Natural killer cell (primary cell): ENCODE measurements around the gene TSGA10IP. TPM values are rescaled to one million over a fixed set of nuclear protein-coding genes. Genes with fewer than 3 reads are reported as not detected.

Source experiments
- ATAC-seq, 3 donors: fragments of 150-1000 bp in 2 of 3; fragments of 200-7000 bp in 1 of 3; cut with Tn5 transposase; 1 replicate in 1 of 3; 2 replicates in 2 of 3; pipeline ENCODE4 v1.10.0; 2021; ENCODE audit warnings: mild to moderate bottlenecking in 2 of 3, moderate library complexity in 2 of 3
- DNase-seq, 2 donors: peaks; one replicate each; pipeline versions ENCODE4 v3.0.0 to v3.0.0-alpha.2; 2013 to 2021; ENCODE audit warnings: mixed read lengths in 1 of 2
- H3K27ac ChIP-seq: one replicate; pipeline ENCODE4 v1.5.1; 2013; ENCODE audit warnings: mild to moderate bottlenecking, low read length
- H3K27me3 ChIP-seq: one replicate; pipeline ENCODE4 v1.6.1; 2013; ENCODE audit warnings: low read length; ENCODE audit not compliant: control insufficient read depth, insufficient read depth
- H3K36me3 ChIP-seq: one replicate; pipeline ENCODE4 v1.6.1; 2013; ENCODE audit warnings: low read length; ENCODE audit not compliant: control insufficient read depth, insufficient read depth
- H3K4me1 ChIP-seq: one replicate; pipeline ENCODE4 v1.6.1; 2013; ENCODE audit warnings: low read length; ENCODE audit not compliant: control insufficient read depth, insufficient read depth
- H3K4me3 ChIP-seq: one replicate; pipeline ENCODE4 v1.5.1; 2013; ENCODE audit warnings: low read length
- H3K9me3 ChIP-seq: one replicate; pipeline ENCODE4 v1.6.1; 2013; ENCODE audit warnings: low read length; ENCODE audit not compliant: control insufficient read depth, insufficient read depth
- H3K27ac Mint-ChIP-seq, 2 donors: one replicate each; pipeline ENCODE4 v1.8.0; 2022; ENCODE audit warnings: mild to moderate bottlenecking in 2 of 2, mixed read lengths in 2 of 2, moderate library complexity in 1 of 2
- H3K27me3 Mint-ChIP-seq, 2 donors: one replicate each; pipeline ENCODE4 v1.8.0; 2022; ENCODE audit warnings: low read depth in 2 of 2, mixed read lengths in 2 of 2
- H3K36me3 Mint-ChIP-seq: one replicate; pipeline ENCODE4 v1.8.0; 2022; ENCODE audit warnings: mixed read lengths
- H3K4me1 Mint-ChIP-seq, 2 donors: one replicate each; pipeline ENCODE4 v1.8.0; 2022; ENCODE audit warnings: mixed read lengths in 2 of 2
- H3K4me3 Mint-ChIP-seq: one replicate; pipeline ENCODE4 v1.8.0; 2022; ENCODE audit warnings: mild to moderate bottlenecking, moderate library complexity, mixed read lengths
- H3K9me3 Mint-ChIP-seq, 2 donors: one replicate each; pipeline ENCODE4 v1.8.0; 2022; ENCODE audit warnings: mixed read lengths in 2 of 2
- WGBS: methylation state at CpG from one replicate; pipeline ENCODE4 v1.1.7; 2013; ENCODE audit warnings: missing lambda C conversion rate; ENCODE audit not compliant: insufficient coverage; 5-methylcytosine and 5-hydroxymethylcytosine counted together
- intact Hi-C: fragments of 100-400 bp; cut with micrococcal nuclease; formaldehyde crosslinking; loops from one replicate; pipeline ENCODE4 v1.14.2; 2022
- total RNA-seq, 4 donors: library from RNA; stranded (reverse); fragments of 120-200 nt in 1 of 4; gene quantifications; one replicate each; pipeline versions ENCODE4 v1.2.3 to v1.2.4, GENCODE V29; 2013 to 2022
- TF ChIP-seq, protein P1 (sequence below): fragments of 200-600 bp; IDR thresholded peaks from one replicate; pipeline ENCODE4 v1.8.0; 2022; ENCODE audit warnings: antibody characterized with exemption

TSGA10IP gene
- total RNA-seq, 3 donors from 2014 or later (not counting 1 experiment from before 2014, with no cell fraction given): not detected

DNA sequence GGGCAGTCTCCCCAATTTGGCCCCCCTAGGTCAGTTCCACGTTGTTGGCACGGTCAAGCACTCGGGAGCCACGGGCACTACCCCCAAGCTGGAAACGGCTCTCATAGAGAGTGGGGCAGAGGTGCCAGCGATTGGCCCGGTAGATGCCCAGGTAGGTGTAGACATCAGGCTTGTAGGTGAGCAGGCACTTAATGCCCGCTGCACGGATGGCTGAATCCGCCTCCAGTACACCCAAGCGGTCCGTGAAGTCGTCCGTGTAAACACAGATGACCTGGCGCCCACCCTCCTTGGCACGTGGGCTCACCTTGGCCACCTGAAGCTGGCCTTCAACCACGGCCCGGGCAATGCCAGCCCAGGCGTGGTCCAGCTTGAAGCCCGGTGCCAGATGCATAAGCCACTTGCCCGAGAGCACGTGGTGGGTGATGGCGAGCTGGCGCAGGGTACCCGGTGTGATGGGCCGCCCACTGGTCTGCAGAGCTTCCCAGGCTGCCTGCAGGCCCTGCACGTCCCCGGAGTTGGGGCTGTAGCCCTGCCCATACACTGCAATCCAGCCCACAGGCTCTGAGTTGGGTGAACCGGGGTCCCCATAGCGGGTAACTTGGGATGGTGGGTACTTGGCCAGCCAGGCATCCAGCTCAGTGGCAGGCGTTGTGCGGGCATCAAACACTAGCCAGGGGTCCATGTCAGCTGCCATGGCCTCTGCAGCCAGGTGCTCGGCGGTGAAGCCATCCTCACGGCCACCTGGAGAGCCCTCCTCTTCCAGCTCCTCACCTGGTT lies 27.7 kb upstream of the TSGA10IP start:
- WGBS: 90% methylated on average over 35 of the region's 35 CpGs

DNA sequence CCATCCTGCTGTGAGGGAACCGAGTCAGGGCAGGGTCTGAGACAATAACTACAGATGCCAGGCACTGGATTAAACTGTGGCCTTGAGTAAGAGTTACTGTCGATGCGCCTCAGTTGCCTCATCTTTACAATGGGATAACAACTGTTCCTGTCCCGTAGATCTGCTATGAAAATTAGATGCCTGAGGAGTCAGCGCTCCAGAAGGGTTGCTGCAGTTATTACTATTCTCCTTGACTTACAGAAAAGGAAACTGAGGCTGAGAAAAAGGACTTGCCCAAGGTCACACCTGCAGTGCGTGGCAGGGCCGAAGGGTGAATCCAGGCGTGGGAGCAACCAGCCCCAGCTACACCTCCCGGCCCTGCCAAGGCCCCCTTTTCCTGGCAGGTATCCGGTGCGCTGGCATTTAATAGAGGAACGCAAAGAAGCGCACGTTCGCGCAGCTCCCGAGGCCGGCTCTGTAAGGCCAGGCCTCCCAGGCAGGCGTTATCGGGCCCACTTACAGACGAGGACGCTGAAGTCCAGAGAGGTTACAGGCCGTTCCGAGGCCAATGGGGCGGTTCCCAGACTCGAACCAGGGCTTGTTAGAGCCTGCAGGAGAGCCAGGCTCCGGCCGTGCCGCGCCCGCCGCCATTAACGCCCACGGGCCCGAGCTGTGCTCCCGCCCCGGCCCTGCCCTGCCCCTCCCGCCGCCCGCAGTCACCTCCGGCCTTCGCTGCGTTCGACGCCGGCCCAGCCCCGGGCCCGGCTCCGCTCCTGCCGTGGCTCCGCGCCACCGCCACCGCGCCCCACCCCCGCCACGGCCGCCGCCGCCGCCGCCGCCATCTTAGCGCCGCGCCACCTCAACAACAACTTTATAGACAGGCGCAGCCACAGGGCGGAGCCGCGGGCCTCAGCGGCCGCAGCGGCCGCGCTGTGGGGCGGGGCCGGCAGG lies 26.8 kb upstream of the TSGA10IP start, which contains the start of gene C11orf68:
TSS of gene C11orf68 (minus strand) at position 852 of the 930 bp plus-strand sequence. CDS start at position 821, 31 bp downstream.
- Mint-ChIP-seq H3K27ac (peak within 1 kb of the TSS; percentile 77 to 90), H3K27me3 (no peaks in the 10 kb centered on the region), H3K9me3 (no peaks in the 10 kb centered on the region), H3K36me3 (no peaks in the 10 kb centered on the region), H3K4me1 (peaks cover 24 to 53% of the 10 kb centered on the region in 2 donors), H3K4me3 (peak within 1 kb of the TSS; percentile 90)
- Histone ChIP-seq H3K4me3 (peak within 1 kb of the TSS; percentile 96), H3K9me3 (no peaks in the 10 kb centered on the region), H3K4me1 (peaks cover 57% of the 10 kb centered on the region), H3K27me3 (no peaks in the 10 kb centered on the region), H3K27ac (peak within 1 kb of the TSS; percentile 79), H3K36me3 (peaks cover 30% of the 10 kb centered on the region)
- ATAC-seq: peak in 1 of 3 donors; percentile 3
- 4% methylated on average over 77 of the region's 77 CpGs for WGBS
- TF ChIP-seq, protein P1, sequence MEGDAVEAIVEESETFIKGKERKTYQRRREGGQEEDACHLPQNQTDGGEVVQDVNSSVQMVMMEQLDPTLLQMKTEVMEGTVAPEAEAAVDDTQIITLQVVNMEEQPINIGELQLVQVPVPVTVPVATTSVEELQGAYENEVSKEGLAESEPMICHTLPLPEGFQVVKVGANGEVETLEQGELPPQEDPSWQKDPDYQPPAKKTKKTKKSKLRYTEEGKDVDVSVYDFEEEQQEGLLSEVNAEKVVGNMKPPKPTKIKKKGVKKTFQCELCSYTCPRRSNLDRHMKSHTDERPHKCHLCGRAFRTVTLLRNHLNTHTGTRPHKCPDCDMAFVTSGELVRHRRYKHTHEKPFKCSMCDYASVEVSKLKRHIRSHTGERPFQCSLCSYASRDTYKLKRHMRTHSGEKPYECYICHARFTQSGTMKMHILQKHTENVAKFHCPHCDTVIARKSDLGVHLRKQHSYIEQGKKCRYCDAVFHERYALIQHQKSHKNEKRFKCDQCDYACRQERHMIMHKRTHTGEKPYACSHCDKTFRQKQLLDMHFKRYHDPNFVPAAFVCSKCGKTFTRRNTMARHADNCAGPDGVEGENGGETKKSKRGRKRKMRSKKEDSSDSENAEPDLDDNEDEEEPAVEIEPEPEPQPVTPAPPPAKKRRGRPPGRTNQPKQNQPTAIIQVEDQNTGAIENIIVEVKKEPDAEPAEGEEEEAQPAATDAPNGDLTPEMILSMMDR: no peak
- no peak for DNase-seq
- intact Hi-C loops: loop anchor here (1.0 to 5.0 kb wide), 5 partner anchors 10 to 61 kb away; partner anchors contain the start of genes CCDC85B, CFL1 and SART1

More for the DNA sequence above, 27.7 kb upstream of the TSGA10IP start:
- no peak for ATAC-seq
- H3K4me3 ChIP-seq: peak overlapping the region; percentile 96
- Mint-ChIP-seq H3K36me3 (no peaks in the 10 kb centered on the region), H3K4me3 (peak overlapping the region; percentile 90), H3K9me3 (no peaks in the 10 kb centered on the region), H3K4me1 (peaks cover 24 to 52% of the 10 kb centered on the region in 2 donors), H3K27me3 (no peaks in the 10 kb centered on the region), H3K27ac (peak overlapping the region; percentile 49 to 77)
- TF ChIP-seq, protein P1: no peak
- DNase-seq: no peak
- H3K36me3 ChIP-seq: peaks cover 22% of the 10 kb centered on the region
- no peaks in the 10 kb centered on the region for H3K27me3 ChIP-seq
- peaks cover 57% of the 10 kb centered on the region for H3K4me1 ChIP-seq
- H3K9me3 ChIP-seq: no peaks in the 10 kb centered on the region
- no peak overlapping the region for H3K27ac ChIP-seq
- intact Hi-C loops: loop anchor here (2.0 to 5.0 kb wide), 3 partner anchors 15 to 60 kb away; partner anchors contain the start of genes CCDC85B and CFL1

DNA sequence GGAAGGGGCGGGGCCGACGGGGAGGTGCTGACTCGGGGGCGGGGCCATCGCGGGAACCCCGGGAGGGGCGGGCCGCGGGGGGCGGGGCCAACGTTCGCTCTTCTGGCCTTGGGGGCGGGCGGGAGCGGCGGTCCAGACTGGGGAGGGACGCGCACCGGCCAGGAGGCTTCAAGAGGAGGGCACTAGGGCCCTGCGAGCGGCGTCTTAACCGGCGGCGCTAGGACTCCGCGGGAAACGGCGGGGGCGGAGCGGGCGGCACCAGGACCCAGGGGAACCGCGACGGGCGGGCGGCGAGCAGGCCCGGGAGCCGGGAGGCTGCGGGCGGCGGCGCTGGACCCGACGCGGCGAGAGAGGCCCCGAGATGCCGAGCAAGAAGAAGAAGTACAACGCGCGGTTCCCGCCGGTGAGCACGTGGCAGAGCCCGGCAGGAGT lies 26.1 kb upstream of the TSGA10IP start, which contains the start of gene DRAP1:
TSS of gene DRAP1 (plus strand) at position 286 of the 432 bp plus-strand sequence. CDS start at position 362, 76 bp downstream.
- Histone ChIP-seq H3K27me3 (no peaks in the 10 kb centered on the region), H3K4me3 (peak within 1 kb of the TSS; percentile 96), H3K27ac (peak within 1 kb of the TSS; percentile 79), H3K36me3 (peaks cover 30% of the 10 kb centered on the region), H3K4me1 (peaks cover 57% of the 10 kb centered on the region), H3K9me3 (no peaks in the 10 kb centered on the region)
- under 1% methylated on average over 59 of the region's 59 CpGs for WGBS
- ATAC-seq (peak; percentile 88 to 97 (median 90)), DNase-seq (peak; percentile 97 to 98)
- Mint-ChIP-seq H3K4me3 (peak within 1 kb of the TSS; percentile 90), H3K4me1 (peaks cover 24 to 53% of the 10 kb centered on the region in 2 donors), H3K9me3 (no peaks in the 10 kb centered on the region), H3K27ac (peak within 1 kb of the TSS; percentile 77 to 90), H3K36me3 (no peaks in the 10 kb centered on the region), H3K27me3 (no peaks in the 10 kb centered on the region)
- TF ChIP-seq, protein P1: no peak
- intact Hi-C loops: loop anchor here (1.0 to 5.0 kb wide), 5 partner anchors 9 to 62 kb away; partner anchors contain the start of genes CCDC85B, CFL1 and SART1
